ENCODE results near the gene SLIRP.
"Not testable (repeated sequence)": the region's sequence is repeated elsewhere in the genome, so short reads cannot be mapped to it uniquely, and the experiment has no call there.

The SLIRP gene

GRCh38 chr14:77707724-77708408 is at the start of gene SLIRP, which contains the start of gene ALKBH1:
SLIRP (plus strand) TSS chr14:77708103; CDS start chr14:77708112, 9 bp downstream.
ALKBH1 (minus strand) TSS chr14:77708023; CDS start chr14:77708004, 19 bp downstream.
- peak; percentile 73 to 75 for DNase-seq (ENCODE audit: low read depth in 2 of 2)

- no peak for DNase-seq (ENCODE audit: low read depth in 2 of 2)
Observed at GRCh38 chr14:77659831-77660230, 48.1 kb upstream of the SLIRP start.

DNA sequence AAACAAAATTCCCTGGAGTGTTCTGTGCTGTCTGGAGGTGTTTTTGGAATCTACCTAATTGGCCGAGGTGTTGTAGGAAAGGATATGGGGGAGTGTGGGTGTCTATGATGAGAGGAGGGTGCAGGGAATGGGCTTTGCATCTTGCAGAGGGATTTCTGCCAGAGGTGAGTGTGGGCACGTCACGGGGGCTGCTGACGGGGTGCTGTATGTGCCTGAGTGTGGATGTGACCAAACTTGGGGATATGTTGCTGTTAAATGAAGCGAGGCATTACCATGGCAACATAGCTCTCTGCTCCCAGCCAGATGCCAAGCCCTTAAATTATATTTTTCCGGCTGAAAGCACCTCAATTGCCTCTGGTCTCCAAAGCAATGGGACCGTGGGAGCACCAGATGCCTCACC is 47.1 kb upstream of the SLIRP start:
- no peak for DNase-seq (ENCODE audit: low read depth in 2 of 2)

DNA sequence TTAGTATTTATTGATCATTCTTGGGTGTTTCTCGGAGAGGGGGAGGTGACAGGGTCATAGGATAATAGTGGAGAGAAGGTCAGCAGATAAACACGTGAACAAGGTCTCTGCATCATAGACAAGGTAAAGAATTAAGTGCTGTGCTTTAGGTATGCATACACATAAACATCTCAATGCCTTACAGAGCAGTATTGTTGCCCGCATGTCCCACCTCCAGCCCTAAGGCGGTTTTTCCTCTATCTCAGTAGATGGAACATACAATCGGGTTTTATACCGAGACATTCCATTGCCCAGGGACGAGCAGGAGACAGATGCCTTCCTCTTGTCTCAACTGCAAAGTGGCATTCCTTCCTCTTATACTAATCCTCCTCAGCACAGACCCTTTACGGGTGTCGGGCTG is 46.3 kb upstream of the SLIRP start:
- not testable (repeated sequence) for DNase-seq (ENCODE audit: low read depth in 2 of 2)

DNA sequence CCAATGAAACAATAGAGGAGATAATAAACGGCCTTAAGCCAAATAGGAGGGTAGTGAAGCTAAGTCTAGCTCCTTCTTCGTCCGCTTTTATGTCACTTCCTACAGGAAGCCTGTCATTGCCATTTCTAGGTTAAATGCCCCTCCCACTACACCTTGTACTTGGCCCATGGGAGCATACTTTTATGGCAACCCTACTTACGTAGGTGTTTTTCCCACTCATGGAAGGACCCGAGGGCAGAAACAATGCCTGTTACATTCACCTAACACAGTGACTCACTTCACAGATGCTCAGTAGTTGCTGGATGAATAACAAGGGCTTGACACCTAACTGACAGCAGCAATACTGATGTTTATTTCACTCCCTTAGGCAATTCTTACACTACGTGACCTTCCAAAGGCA is 44.6 kb upstream of the SLIRP start:
- no peak for DNase-seq (ENCODE audit: low read depth in 2 of 2)

- no peak for DNase-seq (ENCODE audit: low read depth in 2 of 2)
Observed at GRCh38 chr14:77667331-77667730, 40.6 kb upstream of the SLIRP start.

DNA sequence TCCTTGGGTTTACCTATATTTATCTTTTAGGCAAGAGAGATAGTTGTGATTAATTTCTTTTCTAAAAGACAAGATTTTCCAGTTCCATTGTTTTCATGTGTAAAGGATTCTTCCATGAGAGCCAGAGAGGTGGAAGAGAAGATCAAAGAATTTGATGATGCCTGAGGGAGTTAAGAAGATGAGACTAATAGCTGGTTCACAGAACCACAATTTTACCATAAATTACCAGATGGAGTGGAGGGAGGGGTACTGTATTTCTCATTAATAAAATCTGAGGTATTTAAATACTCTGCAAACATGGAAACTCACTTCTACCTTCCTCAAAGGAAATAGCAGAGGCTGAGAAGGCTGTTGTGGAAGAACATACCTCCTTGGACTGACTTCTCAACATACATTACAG is 34.7 kb upstream of the SLIRP start:
- DNase-seq (ENCODE audit: low read depth in 2 of 2), result no peak

GRCh38 chr14:77674931-77675330 is 33.0 kb upstream of the SLIRP start:
- no peak for DNase-seq (ENCODE audit: low read depth in 2 of 2)

DNA sequence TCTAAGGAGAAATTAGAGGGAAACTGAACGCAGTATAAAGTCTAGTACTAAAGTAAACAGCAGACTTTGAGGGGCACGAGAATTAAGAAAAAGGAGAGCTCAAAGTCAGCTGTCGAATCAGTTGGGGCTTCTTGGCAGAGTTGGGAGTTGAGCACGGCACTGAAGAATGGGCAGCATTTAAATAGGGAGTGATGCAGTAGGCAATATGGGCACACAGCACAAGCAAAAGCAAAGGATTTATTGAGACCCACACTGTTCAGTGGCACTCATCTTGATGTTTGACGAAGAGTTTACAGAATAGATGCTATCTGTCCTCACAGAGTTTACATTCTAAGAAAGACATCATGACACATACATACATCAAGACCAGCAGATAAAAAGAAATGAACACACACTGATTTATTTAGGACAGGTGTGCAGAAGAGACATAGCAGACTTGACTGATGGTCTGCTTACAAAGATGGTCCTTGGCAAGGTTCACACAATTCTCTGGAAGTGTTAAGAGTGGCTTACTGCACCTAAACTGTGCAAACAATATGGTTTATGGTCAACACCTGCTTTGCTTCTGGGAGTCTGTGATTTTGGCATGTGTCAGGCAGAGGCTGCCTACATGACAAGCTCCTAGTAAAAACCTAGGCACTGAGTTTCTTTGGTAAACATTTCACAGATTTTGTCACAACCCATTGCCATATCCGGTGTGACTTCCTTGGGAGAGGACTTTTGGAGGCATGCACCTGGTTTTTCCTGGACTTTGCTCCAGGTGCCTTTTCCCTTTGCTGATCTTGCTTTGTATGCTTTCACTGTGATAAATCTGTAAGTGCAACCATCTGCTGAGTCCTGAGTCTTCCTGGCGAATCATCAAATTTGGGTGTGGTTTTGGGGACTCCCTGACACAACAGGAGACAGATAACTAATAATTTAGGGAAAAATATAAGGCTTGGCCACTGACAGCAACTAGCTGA is 26.4 kb upstream of the SLIRP start:
- DNase-seq (ENCODE audit: low read depth in 2 of 2), result no peak

GRCh38 chr14:77682158-77682553 is 25.7 kb upstream of the SLIRP start:
- DNase-seq (ENCODE audit: low read depth in 2 of 2), result no peak

GRCh38 chr14:77691259-77691658 is 16.6 kb upstream of the SLIRP start:
- DNase-seq (ENCODE audit: low read depth in 2 of 2), result no peak

DNA sequence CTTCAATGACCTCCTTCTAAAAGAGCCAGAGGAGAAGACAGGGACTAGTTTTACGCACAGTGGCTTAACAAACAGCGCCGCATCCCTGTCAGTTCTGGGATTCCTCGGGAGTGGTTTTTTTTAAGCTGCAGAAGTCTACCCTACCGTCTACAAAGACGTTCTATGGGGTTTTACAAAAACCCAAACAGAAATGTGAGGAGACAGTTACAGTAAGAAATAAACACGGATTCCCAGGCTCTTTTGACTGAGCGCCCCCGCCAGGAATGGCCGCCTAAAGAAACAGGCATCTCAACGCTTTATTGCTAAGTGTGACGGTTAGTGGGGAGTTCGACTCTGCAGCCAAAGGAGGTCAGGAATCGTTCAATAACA is 564 bp upstream of the SLIRP start:
- no peak for DNase-seq (ENCODE audit: low read depth in 2 of 2)

- DNase-seq (ENCODE audit: low read depth in 2 of 2), result no peak
Observed at GRCh38 chr14:77708749-77709148, 846 bp downstream of the SLIRP start.

DNA sequence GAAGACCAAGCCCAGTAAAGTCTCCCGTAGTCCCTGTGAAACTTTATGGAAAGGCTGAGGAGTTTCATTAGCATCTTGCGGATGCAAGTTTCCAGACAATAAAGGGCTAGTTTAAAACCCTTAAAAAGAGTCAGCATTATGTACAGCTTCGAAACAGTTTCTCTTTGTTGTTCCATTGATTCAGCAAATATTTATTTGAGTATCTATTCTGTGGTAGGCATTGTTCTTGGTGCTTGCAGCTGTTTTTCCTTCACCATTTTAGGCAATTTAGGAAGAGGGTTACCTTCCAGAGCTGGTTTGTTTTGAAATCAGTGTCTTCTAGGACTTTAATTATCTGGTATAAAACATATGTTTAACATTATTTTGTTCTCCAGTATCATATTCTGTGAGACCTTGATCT is 1.5 kb downstream of the SLIRP start:
- no peak for DNase-seq (ENCODE audit: low read depth in 2 of 2)

DNA sequence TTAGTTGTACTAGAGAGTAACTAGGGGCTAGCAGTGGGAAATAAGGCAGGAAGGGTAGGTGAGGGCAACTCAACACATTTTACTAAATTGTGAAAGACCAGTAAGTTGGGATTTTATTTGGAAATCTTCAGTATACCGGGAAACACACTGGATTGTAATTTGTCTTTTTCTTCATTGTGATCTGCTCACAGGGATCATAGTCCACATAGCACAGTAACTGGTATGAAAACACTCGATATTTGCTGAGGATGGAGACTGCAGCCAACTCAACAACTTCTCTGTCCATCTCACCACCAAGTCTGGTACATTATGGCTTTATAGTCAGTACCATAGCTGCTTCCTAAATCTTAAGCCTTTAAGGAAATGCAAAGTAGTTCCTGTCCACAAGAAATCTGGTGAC is 2.5 kb downstream of the SLIRP start:
- DNase-seq (ENCODE audit: low read depth in 2 of 2), result no peak

GRCh38 chr14:77714926-77715325 is 7.0 kb downstream of the SLIRP start:
- no peak for DNase-seq (ENCODE audit: low read depth in 2 of 2)

DNA sequence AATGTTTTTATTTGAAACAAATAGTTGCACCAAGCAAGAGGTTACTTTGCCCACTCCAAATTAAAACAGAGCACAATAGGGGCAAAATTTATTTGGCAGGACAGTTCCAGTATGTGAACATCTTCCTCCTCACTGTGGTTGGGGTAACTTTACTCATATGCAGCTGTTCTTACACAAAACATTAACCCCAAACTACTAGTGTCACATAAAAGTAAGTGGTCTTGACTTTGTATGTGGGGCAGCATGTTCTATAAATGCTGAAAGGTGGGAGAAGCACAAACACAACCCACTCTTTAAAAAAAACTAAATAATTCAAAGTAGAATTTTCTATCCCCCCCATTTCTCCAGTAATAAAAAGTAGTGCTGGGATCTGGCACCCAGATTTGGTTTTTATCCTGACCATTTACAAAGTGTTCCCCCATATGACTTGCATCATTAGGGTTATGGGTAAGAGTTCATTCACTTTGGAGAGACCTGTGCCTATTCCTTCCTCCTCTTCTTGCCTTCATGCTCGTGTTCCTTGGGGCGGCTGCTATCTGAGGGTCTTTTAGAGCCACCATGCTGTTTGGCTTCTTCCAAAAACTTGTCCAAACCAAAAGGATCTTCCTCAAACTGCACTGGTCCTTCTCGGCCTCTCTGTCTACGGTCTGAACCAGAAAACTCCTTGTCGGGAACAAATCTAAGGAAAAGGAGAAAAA is 9.9 kb downstream of the SLIRP start:
- no peak for DNase-seq (ENCODE audit: low read depth in 2 of 2)

DNA sequence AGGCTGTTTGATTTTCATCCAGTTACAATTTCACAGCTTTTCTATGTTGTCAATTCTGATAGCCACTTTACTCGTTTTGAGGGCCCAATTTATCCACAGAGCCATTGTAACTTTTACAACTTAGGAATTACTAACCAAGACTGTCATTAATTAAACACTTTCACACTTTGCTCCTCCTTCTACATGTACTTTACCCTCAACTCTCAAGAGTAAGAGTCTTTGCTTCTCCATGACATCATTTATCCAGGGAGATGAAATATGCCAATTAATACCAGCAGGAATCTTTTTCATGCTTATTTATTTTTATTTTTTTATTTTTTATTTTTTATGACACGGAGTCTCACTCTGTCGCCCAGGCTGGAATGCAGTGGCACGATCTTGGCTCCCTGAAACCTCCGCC is 13.5 kb downstream of the SLIRP start:
- no peak for DNase-seq (ENCODE audit: low read depth in 2 of 2)

DNA sequence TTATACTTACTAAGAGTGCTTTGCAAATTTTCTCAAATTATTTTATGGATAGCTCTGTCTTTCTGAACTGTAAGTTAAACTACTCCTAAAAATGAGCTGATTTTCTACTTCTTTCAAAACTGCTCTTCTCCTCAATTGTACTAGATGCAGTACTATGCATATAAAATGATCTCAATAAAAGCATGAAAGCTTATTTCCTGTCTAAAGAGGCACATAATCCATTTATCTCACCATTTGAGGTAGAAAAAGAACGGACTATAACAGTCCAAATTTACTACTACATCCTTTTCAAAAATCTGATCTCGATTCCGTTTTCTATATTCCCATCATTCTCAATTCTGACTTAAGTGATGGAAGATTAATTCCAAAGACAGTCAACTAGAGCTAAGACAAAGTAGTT is 14.4 kb downstream of the SLIRP start:
- no peak for DNase-seq (ENCODE audit: low read depth in 2 of 2)

DNA sequence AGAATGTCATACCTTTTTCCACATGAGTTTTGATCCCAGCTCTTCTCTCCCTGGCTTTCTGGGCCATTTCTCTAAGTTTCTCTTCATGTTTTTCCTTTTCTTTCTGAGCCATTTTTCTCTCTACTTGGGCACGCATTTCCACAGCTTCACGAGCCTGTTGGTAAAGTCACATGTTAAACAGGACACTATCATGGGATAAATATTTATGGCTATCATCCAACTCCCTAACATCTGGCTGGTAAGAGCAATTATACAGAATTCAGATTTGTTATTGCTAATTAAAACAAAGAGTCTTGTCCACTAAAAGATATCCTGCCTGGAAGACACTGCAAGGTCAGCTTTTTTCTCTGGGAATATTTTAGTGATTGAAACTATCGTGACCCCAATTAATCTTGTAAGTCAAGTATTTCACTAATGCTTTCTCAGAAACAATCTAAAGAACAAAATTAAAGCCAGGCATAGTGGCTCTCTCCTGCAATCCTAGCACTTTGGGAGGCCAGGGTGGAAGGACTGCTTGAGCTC is 23.1 kb downstream of the SLIRP start:
- DNase-seq (ENCODE audit: low read depth in 2 of 2), result no peak

GRCh38 chr14:77738559-77739250 is 30.8 kb downstream of the SLIRP start:
- DNase-seq (ENCODE audit: low read depth in 2 of 2), result no peak

DNA sequence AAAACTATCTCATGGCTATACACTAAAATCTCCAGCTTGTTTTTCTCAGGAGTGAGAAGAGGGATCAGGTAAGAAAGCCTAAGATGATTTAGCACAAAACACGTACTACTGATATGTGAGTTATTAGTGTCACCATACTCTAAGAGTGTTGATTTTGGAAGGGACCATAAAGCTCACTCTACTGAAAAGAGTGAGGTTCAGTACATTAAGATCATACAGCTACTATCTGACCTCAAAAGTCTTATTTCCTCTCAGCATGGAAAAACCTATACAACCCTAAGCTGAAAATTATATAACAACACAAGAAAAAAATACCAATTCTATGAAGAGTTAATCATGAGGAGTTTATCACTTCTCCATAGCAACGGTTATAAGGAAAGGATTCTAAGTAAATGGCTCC is 33.5 kb downstream of the SLIRP start:
- no peak for DNase-seq (ENCODE audit: low read depth in 2 of 2)
